CD14-positive monocyte (primary cell): ENCODE results near the gene PCARE. TPM values are rescaled to one million over a fixed set of nuclear protein-coding genes. Genes with fewer than 3 reads are reported as not detected.

ENCODE experiments used
- DNase-seq, 3 donors: peaks; one replicate each; pipeline ENCODE4 v3.0.0-alpha.2; 2011 to 2022
- H2AFZ ChIP-seq: 2 replicates; pipeline ENCODE4 v1.6.0; 2012; ENCODE audit warnings: mild to moderate bottlenecking, low read depth, low read length, inconsistent platforms; ENCODE audit not compliant: insufficient read depth, poor library complexity, severe bottlenecking
- H3K27ac ChIP-seq, 2 donors: 1 replicate in 1 of 2; 2 replicates in 1 of 2; pipeline ENCODE4 v1.5.1; 2012 to 2013; ENCODE audit warnings: low read length in 2 of 2, control low read depth in 1 of 2, inconsistent platforms in 1 of 2, low read depth in 1 of 2, mild to moderate bottlenecking in 1 of 2
- H3K27me3 ChIP-seq, 2 donors: one replicate each; pipeline versions ENCODE4 v1.6.0 to v1.6.1; 2011 to 2013; ENCODE audit warnings: low read length in 2 of 2; ENCODE audit not compliant: control insufficient read depth in 2 of 2, insufficient read depth in 2 of 2
- H3K36me3 ChIP-seq, 2 donors: replicated peaks in 1 of 2; 1 replicate in 1 of 2; 2 replicates in 1 of 2; pipeline versions ENCODE4 v1.5.1 to v1.6.1; 2012 to 2013; ENCODE audit warnings: low read length in 2 of 2, control low read depth in 1 of 2, inconsistent platforms in 1 of 2, mild to moderate bottlenecking in 1 of 2; ENCODE audit not compliant: insufficient read depth in 2 of 2, control insufficient read depth in 1 of 2
- H3K4me1 ChIP-seq, 2 donors: 1 replicate in 1 of 2; 2 replicates in 1 of 2; pipeline versions ENCODE4 v1.5.1 to v1.6.1; 2012 to 2013; ENCODE audit warnings: low read length in 2 of 2, control low read depth in 1 of 2, inconsistent platforms in 1 of 2, mild to moderate bottlenecking in 1 of 2, moderate library complexity in 1 of 2; ENCODE audit not compliant: insufficient read depth in 2 of 2, control insufficient read depth in 1 of 2
- H3K4me2 ChIP-seq: replicated peaks from 2 replicates; pipeline ENCODE3; 2012; ENCODE audit warnings: low read length, moderate library complexity, mild to moderate bottlenecking; ENCODE audit not compliant: poor library complexity, severe bottlenecking; ENCODE audit errors: extremely low read depth
- H3K4me3 ChIP-seq, 3 experiments: fragments of 200-600 bp in 1 of 3; sonication (generic) in 1 of 3; replicated peaks in 1 of 3; 1 replicate in 2 of 3; 2 replicates in 1 of 3; pipeline ENCODE4 v1.5.1; 2011 to 2013; ENCODE audit warnings: low read length in 3 of 3, mild to moderate bottlenecking in 3 of 3, control low read depth in 2 of 3, low read depth in 2 of 3, inconsistent platforms in 1 of 3, moderate library complexity in 1 of 3
- H3K79me2 ChIP-seq: 2 replicates; pipeline ENCODE4 v1.6.0; 2012; ENCODE audit warnings: mild to moderate bottlenecking, control low read depth, inconsistent platforms, low read length, moderate library complexity; ENCODE audit not compliant: insufficient read depth
- H3K9ac ChIP-seq: 2 replicates; pipeline ENCODE4 v1.6.0; 2017; ENCODE audit warnings: low read length, mild to moderate bottlenecking; ENCODE audit not compliant: insufficient read depth, poor library complexity, severe bottlenecking
- H3K9me3 ChIP-seq, 2 donors: replicated peaks in 1 of 2; 1 replicate in 1 of 2; 2 replicates in 1 of 2; pipeline versions ENCODE4 v1.5.1 to v1.6.1; 2012 to 2013; ENCODE audit warnings: low read length in 2 of 2, control low read depth in 1 of 2; ENCODE audit not compliant: control insufficient read depth in 1 of 2, insufficient read depth in 1 of 2
- H4K20me1 ChIP-seq: 2 replicates; pipeline ENCODE4 v1.6.0; 2012; ENCODE audit warnings: mild to moderate bottlenecking, low read length, control low read depth, moderate library complexity; ENCODE audit not compliant: insufficient read depth
- H3K27ac Mint-ChIP-seq, 7 donors: one replicate each; pipeline ENCODE4 v1.8.0; 2020; ENCODE audit warnings: mild to moderate bottlenecking in 7 of 7, mixed read lengths in 7 of 7, moderate library complexity in 6 of 7, inconsistent platforms in 2 of 7
- H3K27me3 Mint-ChIP-seq, 3 donors: one replicate each; pipeline ENCODE4 v1.8.0; 2021 to 2022; ENCODE audit warnings: low read depth in 3 of 3, mild to moderate bottlenecking in 3 of 3, mixed read lengths in 3 of 3, moderate library complexity in 3 of 3, inconsistent platforms in 1 of 3
- H3K36me3 Mint-ChIP-seq, 2 donors: one replicate each; pipeline ENCODE4 v1.8.0; 2020; ENCODE audit warnings: mixed read lengths in 2 of 2, inconsistent platforms in 1 of 2, mild to moderate bottlenecking in 1 of 2
- H3K4me1 Mint-ChIP-seq: one replicate; pipeline ENCODE4 v1.8.0; 2020; ENCODE audit warnings: mild to moderate bottlenecking, mixed read lengths
- H3K4me3 Mint-ChIP-seq, 2 donors: one replicate each; pipeline ENCODE4 v1.8.0; 2020; ENCODE audit warnings: mild to moderate bottlenecking in 2 of 2, mixed read lengths in 2 of 2, moderate library complexity in 1 of 2
- H3K9me3 Mint-ChIP-seq, 7 donors: one replicate each; pipeline ENCODE4 v1.8.0; 2020 to 2022; ENCODE audit warnings: mixed read lengths in 7 of 7, mild to moderate bottlenecking in 6 of 7, moderate library complexity in 6 of 7, inconsistent platforms in 2 of 7
- WGBS: methylation state at CpG from one replicate; pipeline ENCODE4 v1.1.5; 2013; ENCODE audit warnings: missing lambda C conversion rate; ENCODE audit not compliant: insufficient coverage; 5-methylcytosine and 5-hydroxymethylcytosine counted together
- intact Hi-C, 2 donors: fragments of 100-400 bp; cut with micrococcal nuclease; formaldehyde crosslinking; loops; one replicate each; pipeline versions ENCODE4 v1.15.0 to v1.15.1; 2023
- polyA plus RNA-seq, 3 donors: library from polyadenylated mRNA; depleted of rRNA in 1 of 3; unstranded in 2 of 3; stranded (reverse) in 1 of 3; fragments of 300-500 nt in 2 of 3; fragments of >200 nt in 1 of 3; fragmentation: Illumina TruSeq in 2 of 3; gene quantifications; 1 replicate in 2 of 3; 2 replicates in 1 of 3; pipeline ENCODE4 v1.2.3, GENCODE V29; 2012 to 2021
- TF ChIP-seq, protein P1 (sequence below): fragments of 200-600 bp; IDR thresholded peaks from one replicate; pipeline ENCODE4 v1.8.0; 2022; ENCODE audit warnings: antibody characterized with exemption, mild to moderate bottlenecking

PCARE gene
- polyA plus RNA-seq, 3 donors: not detected

DNA sequence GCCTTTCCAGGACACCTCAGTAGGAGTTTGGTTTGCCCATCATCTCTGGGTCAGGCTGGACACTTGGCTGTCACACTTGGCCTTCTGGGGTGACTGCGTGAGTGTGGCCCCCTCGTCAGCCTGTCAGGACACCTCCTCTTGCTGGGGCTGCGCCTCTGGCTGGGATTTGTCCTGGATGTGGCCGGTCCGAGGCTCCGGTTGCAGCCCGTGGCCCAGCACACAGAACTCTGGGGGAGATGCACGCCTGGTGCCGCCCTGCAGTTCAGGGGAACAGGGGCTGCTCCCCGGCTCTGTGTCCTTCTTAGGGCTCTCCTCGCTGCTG lies 9.6 kb downstream of the PCARE start:
- H3K79me2 ChIP-seq: no peaks in the 10 kb centered on the region
- H3K4me3 ChIP-seq: no peak overlapping the region
- no peaks in the 10 kb centered on the region for H3K9me3 ChIP-seq
- no peaks in the 10 kb centered on the region for H3K27me3 ChIP-seq
- Mint-ChIP-seq H3K4me1 (peaks cover 15% of the 10 kb centered on the region), H3K9me3 (peaks cover 0 to 2% (median 0%) of the 10 kb centered on the region in 7 donors), H3K27ac (no peak overlapping the region), H3K27me3 (peaks cover 0 to 2% (median 2%) of the 10 kb centered on the region in 3 donors), H3K36me3 (no peaks in the 10 kb centered on the region), H3K4me3 (no peak overlapping the region)
- TF ChIP-seq, protein P1, sequence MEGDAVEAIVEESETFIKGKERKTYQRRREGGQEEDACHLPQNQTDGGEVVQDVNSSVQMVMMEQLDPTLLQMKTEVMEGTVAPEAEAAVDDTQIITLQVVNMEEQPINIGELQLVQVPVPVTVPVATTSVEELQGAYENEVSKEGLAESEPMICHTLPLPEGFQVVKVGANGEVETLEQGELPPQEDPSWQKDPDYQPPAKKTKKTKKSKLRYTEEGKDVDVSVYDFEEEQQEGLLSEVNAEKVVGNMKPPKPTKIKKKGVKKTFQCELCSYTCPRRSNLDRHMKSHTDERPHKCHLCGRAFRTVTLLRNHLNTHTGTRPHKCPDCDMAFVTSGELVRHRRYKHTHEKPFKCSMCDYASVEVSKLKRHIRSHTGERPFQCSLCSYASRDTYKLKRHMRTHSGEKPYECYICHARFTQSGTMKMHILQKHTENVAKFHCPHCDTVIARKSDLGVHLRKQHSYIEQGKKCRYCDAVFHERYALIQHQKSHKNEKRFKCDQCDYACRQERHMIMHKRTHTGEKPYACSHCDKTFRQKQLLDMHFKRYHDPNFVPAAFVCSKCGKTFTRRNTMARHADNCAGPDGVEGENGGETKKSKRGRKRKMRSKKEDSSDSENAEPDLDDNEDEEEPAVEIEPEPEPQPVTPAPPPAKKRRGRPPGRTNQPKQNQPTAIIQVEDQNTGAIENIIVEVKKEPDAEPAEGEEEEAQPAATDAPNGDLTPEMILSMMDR: no peak
- 97% methylated on average over 7 of the region's 11 CpGs for WGBS
- no peak for DNase-seq
- no peak overlapping the region for H3K9ac ChIP-seq
- H3K4me1 ChIP-seq: peaks cover 22 to 24% of the 10 kb centered on the region in 2 donors
- H3K27ac ChIP-seq: no peak overlapping the region
- H3K4me2 ChIP-seq: no peak overlapping the region
- intact Hi-C loops: no loop called here
- no peak overlapping the region for H2AFZ ChIP-seq
- H3K36me3 ChIP-seq: no peaks in the 10 kb centered on the region
- H4K20me1 ChIP-seq: no peaks in the 10 kb centered on the region

DNA sequence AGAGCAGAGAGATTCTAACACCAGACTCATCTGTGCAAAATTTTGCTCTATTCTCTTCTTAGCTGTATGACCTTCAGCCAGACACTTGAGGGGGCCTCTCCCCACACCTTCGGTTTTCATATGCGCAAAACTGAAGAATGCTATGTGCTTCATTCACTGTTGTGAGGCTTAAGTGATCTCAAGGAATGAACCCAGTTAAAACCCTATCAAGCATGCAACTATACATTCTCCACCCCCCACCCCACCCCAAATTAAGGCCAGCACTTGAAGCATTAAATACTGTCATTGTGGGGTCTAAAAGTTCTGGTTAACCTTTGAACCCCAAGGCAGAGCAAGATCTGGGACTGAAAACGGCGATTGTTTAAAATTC lies 10.0 kb downstream of the PCARE start:
- intact Hi-C loops: no loop called here
- H3K4me2 ChIP-seq: no peak overlapping the region
- Mint-ChIP-seq H3K9me3 (peaks cover 0 to 2% (median 0%) of the 10 kb centered on the region in 7 donors), H3K27ac (no peak overlapping the region), H3K4me3 (no peak overlapping the region), H3K27me3 (peaks cover 0 to 2% (median 2%) of the 10 kb centered on the region in 3 donors), H3K4me1 (peaks cover 15% of the 10 kb centered on the region), H3K36me3 (no peaks in the 10 kb centered on the region)
- no peaks in the 10 kb centered on the region for H3K36me3 ChIP-seq
- no peak for DNase-seq
- H3K79me2 ChIP-seq: no peaks in the 10 kb centered on the region
- no peaks in the 10 kb centered on the region for H4K20me1 ChIP-seq
- no peaks in the 10 kb centered on the region for H3K27me3 ChIP-seq
- H3K4me1 ChIP-seq: peaks cover 22 to 24% of the 10 kb centered on the region in 2 donors
- H3K9ac ChIP-seq: no peak overlapping the region
- H3K9me3 ChIP-seq: no peaks in the 10 kb centered on the region
- TF ChIP-seq, protein P1: no peak
- H3K4me3 ChIP-seq: no peak overlapping the region
- WGBS: 100% methylated on average over 2 of the region's 4 CpGs
- H3K27ac ChIP-seq: no peak overlapping the region
- H2AFZ ChIP-seq: no peak overlapping the region
